A549 (cell line): ENCODE data around the gene RIMS1. TPM values are rescaled to one million over a fixed set of nuclear protein-coding genes. Genes with fewer than 3 reads are reported as not detected.

Source experiments
- ATAC-seq, 2 experiments: fragments of 200-7000 bp in 1 of 2; fragments of >200 bp in 1 of 2; cut with Nextera tagmentation in 1 of 2; cut with Tn5 transposase in 1 of 2; 3 replicates each; pipeline versions ENCODE4 v1.8.0 to v1.9.1; 2018 to 2020; ENCODE audit warnings: mild to moderate bottlenecking in 1 of 2, moderate library complexity in 1 of 2
- CTCF ChIA-PET: fragments of 300-600 bp; sonication (Branson Sonifier 250); formaldehyde crosslinking; extraction: SDS; loops from one replicate; lab custom pipeline; 2021; ENCODE audit warnings: antibody characterized with exemption, inconsistent platforms; lab: Yijun Ruan, JAX
- POLR2A ChIA-PET: fragments of 350-600 bp; formaldehyde crosslinking; extraction: SDS; loops from one replicate; lab custom pipeline; 2021; ENCODE audit warnings: antibody characterized with exemption, inconsistent platforms; lab: Yijun Ruan, JAX
- DNase-seq, 2 experiments: peaks; one replicate each; pipeline versions ENCODE4 v3.0.0 to v3.0.0-alpha.2; 2011 to 2016; ENCODE audit warnings: low read depth in 1 of 2, low spot score in 1 of 2
- FAIRE-seq: peaks from 2 replicates; lab custom pipeline; 2011; peaks lifted over from hg19 to GRCh38; lab: Jason Lieb, UNC
- H3K27ac ChIP-seq, 2 experiments: fragments of >200 bp; sonication (Bioruptor Twin); formaldehyde crosslinking; 3 replicates each; pipeline ENCODE4 v1.5.1; 2016 to 2017
- H3K4me1 ChIP-seq: fragments of >200 bp; sonication (Bioruptor Twin); formaldehyde crosslinking; 3 replicates; pipeline ENCODE4 v1.6.1; 2016
- H3K4me2 ChIP-seq: fragments of >200 bp; sonication (Bioruptor Twin); formaldehyde crosslinking; 3 replicates; pipeline ENCODE4 v1.6.1; 2016
- H3K4me3 ChIP-seq: fragments of >200 bp; sonication (Bioruptor Twin); formaldehyde crosslinking; 3 replicates; pipeline ENCODE4 v1.5.1; 2016
- H3K9me3 ChIP-seq: fragments of >200 bp; sonication (Bioruptor Twin); formaldehyde crosslinking; 3 replicates; pipeline ENCODE4 v1.6.1; 2016
- EHF ChIP-seq: fragments of 250-450 bp; sonication (Bioruptor Pico); IDR thresholded peaks from 2 replicates; pipeline ENCODE4 v1.5.0; 2020; ENCODE audit warnings: mild to moderate bottlenecking
- EHMT2 ChIP-seq: fragments of 200-600 bp; sonication (generic); IDR thresholded peaks from 2 replicates; pipeline ENCODE4 v1.6.1; 2016; ENCODE audit warnings: antibody characterized with exemption, low read depth, mild to moderate bottlenecking, moderate library complexity
- EP300 ChIP-seq, 2 experiments: fragments of >200 bp; sonication (Bioruptor Twin); formaldehyde crosslinking; IDR thresholded peaks; 2 replicates in 1 of 2; 3 replicates in 1 of 2; pipeline ENCODE4 v1.6.1; 2016 to 2017
- ESRRA ChIP-seq: fragments of 150-350 bp; IDR thresholded peaks from 2 replicates; pipeline ENCODE4 v1.6.1; 2014; ENCODE audit warnings: mild to moderate bottlenecking, low read length, borderline replicate concordance
- FOSL2 ChIP-seq, 2 experiments: fragments of 450-650 bp in 1 of 2; fragments of >200 bp in 1 of 2; sonication (Bioruptor Twin) in 1 of 2; formaldehyde crosslinking; IDR thresholded peaks; 2 replicates each; pipeline versions ENCODE4 v1.5.0 to v1.6.1; 2016 to 2020; ENCODE audit warnings: mild to moderate bottlenecking in 1 of 2, moderate library complexity in 1 of 2
- GATA3 ChIP-seq: IDR thresholded peaks from 2 replicates; pipeline ENCODE4 v1.6.1; 2012; ENCODE audit warnings: borderline replicate concordance
- HDAC2 ChIP-seq: fragments of 200-600 bp; sonication (generic); IDR thresholded peaks from 2 replicates; pipeline ENCODE4 v1.6.1; 2016
- HEYL ChIP-seq: fragments of 250-450 bp; sonication (Bioruptor Pico); IDR thresholded peaks from 2 replicates; pipeline ENCODE4 v1.8.0; 2021; ENCODE audit warnings: mild to moderate bottlenecking, moderate library complexity
- JUN ChIP-seq, 2 experiments: fragments of >200 bp; sonication (Bioruptor Twin); formaldehyde crosslinking; IDR thresholded peaks; 2 replicates in 1 of 2; 3 replicates in 1 of 2; pipeline ENCODE4 v1.6.1; 2016 to 2017
- KDM5A ChIP-seq: fragments of 200-600 bp; sonication (generic); IDR thresholded peaks from 2 replicates; pipeline ENCODE4 v1.6.1; 2016; ENCODE audit warnings: antibody characterized with exemption, mild to moderate bottlenecking
- MAFK ChIP-seq: fragments of 450-650 bp; IDR thresholded peaks from 2 replicates; pipeline ENCODE4 v1.6.1; 2014; ENCODE audit not compliant: partially characterized antibody
- MYC ChIP-seq: IDR thresholded peaks from 2 replicates; pipeline ENCODE4 v1.6.1; 2012; ENCODE audit warnings: mild to moderate bottlenecking, inconsistent platforms, low read length, improper control_type of control experiment, borderline replicate concordance
- PBX3 ChIP-seq: IDR thresholded peaks from 2 replicates; pipeline ENCODE4 v1.6.1; 2012
- POLR2A ChIP-seq: IDR thresholded peaks from 2 replicates; pipeline ENCODE4 v1.6.1; 2012; ENCODE audit warnings: mild to moderate bottlenecking, low read length
- RARB ChIP-seq: fragments of 250-450 bp; sonication (Bioruptor Pico); IDR thresholded peaks from 2 replicates; pipeline ENCODE4 v1.8.0; 2021; ENCODE audit warnings: mild to moderate bottlenecking, moderate library complexity
- REST ChIP-seq: fragments of 200-600 bp; sonication (generic); IDR thresholded peaks from 2 replicates; pipeline ENCODE4 v1.6.1; 2016; ENCODE audit warnings: antibody characterized with exemption, mild to moderate bottlenecking, moderate library complexity
- USF2 ChIP-seq: fragments of 450-650 bp; IDR thresholded peaks from 2 replicates; pipeline ENCODE4 v1.6.1; 2014; ENCODE audit warnings: antibody characterized with exemption
- ZC3H11A ChIP-seq: fragments of 450-650 bp; IDR thresholded peaks from 2 replicates; pipeline ENCODE4 v1.6.1; 2014; ENCODE audit warnings: antibody characterized with exemption, mild to moderate bottlenecking
- ZFP36 ChIP-seq: fragments of 450-650 bp; IDR thresholded peaks from 2 replicates; pipeline ENCODE4 v1.6.1; 2014; ENCODE audit warnings: borderline replicate concordance; ENCODE audit not compliant: partially characterized antibody
- ZSCAN20 ChIP-seq: fragments of 250-450 bp; sonication (Bioruptor Pico); IDR thresholded peaks from 2 replicates; pipeline ENCODE4 v1.8.0; 2022; ENCODE audit warnings: mild to moderate bottlenecking, moderate library complexity
- WGBS: methylation state at CpG from one replicate; pipeline ENCODE4 v1.1.6; 2017; ENCODE audit errors: missing lambda C conversion rate; 5-methylcytosine and 5-hydroxymethylcytosine counted together
- polyA plus RNA-seq, 4 experiments: library from polyadenylated mRNA; depleted of rRNA in 3 of 4; stranded (reverse); fragments of >200 nt; fragmentation: RNase III in 1 of 4; extraction: RNeasy Plus Mini Kit Qiagen cat#74134 plus additional on column Dnase treatment in 1 of 4; gene quantifications; 2 replicates in 3 of 4; 3 replicates in 1 of 4; pipeline ENCODE4 v1.2.3, GENCODE V29; 2011 to 2017

The RIMS1 gene
- polyA plus RNA-seq, 2 of the 4 experiments (the other 2 are of a cell fraction), result 0.03 TPM; not detected in 1

GRCh38 chr6:72414657-72415056, 528.3 kb downstream of the RIMS1 start:
- no peak overlapping the region for H3K4me3 ChIP-seq
- no peaks in the 10 kb centered on the region for H3K9me3 ChIP-seq
- POLR2A ChIA-PET, result no interaction called here
- CTCF ChIA-PET, result interaction anchor here (1.2 to 4.9 kb wide), 7 partner anchors 11 to 912 kb away, joined by 3 to 62 read pairs (median 5); no protein-coding TSS in a partner anchor
- no peak overlapping the region for H3K27ac ChIP-seq
- WGBS, result 78% methylated on average over 4 of the region's 4 CpGs
- no peak for TF ChIP-seq USF2
- TF ChIP-seq ESRRA, result no peak
- no peak for TF ChIP-seq ZFP36
- TF ChIP-seq GATA3, result no peak
- no peak for TF ChIP-seq REST
- no peak for TF ChIP-seq PBX3
- TF ChIP-seq KDM5A, result no peak
- no peak for TF ChIP-seq EP300 (IDR thresholded peaks at IDR 0.05)
- no peak for TF ChIP-seq EHF
- no peak for TF ChIP-seq ZC3H11A
- TF ChIP-seq MAFK, result no peak
- TF ChIP-seq HEYL (CRISPR knock-in tag), result no peak
- TF ChIP-seq EHMT2, result no peak
- TF ChIP-seq MYC, result no peak
- TF ChIP-seq HDAC2, result no peak
- H3K4me2 ChIP-seq, result no peak overlapping the region
- FAIRE-seq (no peak), ATAC-seq (no peak), DNase-seq (no peak)
- no peaks in the 10 kb centered on the region for H3K4me1 ChIP-seq

- CTCF ChIA-PET, result interaction anchor here (1.4 to 3.7 kb wide), 2 partner anchors 164 to 203 kb away, joined by 3 to 21 read pairs; no protein-coding TSS in a partner anchor
- Histone ChIP-seq H3K9me3 (no peaks in the 10 kb centered on the region), H3K4me2 (no peak overlapping the region), H3K27ac (no peak overlapping the region), H3K4me1 (no peaks in the 10 kb centered on the region), H3K4me3 (no peak overlapping the region)
- FAIRE-seq, result no peak
- no peak for ATAC-seq
- 55% methylated on average over 6 of the region's 6 CpGs for WGBS
- POLR2A ChIA-PET, result no interaction called here
- TF ChIP-seq ZSCAN20 (CRISPR knock-in tag), result no peak
- TF ChIP-seq JUN (IDR thresholded peaks at IDR 0.05), result no peak
- peak; percentile 61 for TF ChIP-seq MAFK
- no peak for TF ChIP-seq KDM5A
- TF ChIP-seq FOSL2 (IDR thresholded peaks at IDR 0.05), result no peak
- no peak for TF ChIP-seq FOSL2 (CRISPR knock-in tag; IDR thresholded peaks at IDR 0.05)
- no peak for TF ChIP-seq POLR2A
- no peak for TF ChIP-seq MYC
- TF ChIP-seq RARB, result no peak
- DNase-seq, result no peak
Measured at GRCh38 chr6:72416744-72417465, 530.6 kb downstream of the RIMS1 start.
